ENCODE measurements around the gene DAPL1. TPM values are rescaled to one million over a fixed set of nuclear protein-coding genes. Genes with fewer than 3 reads are reported as not detected.
A peak's percentile ranks its signal among the peaks of the same experiment; 100 is the strongest.

The DAPL1 gene
- total and polyA plus RNA-seq, 8 donors = 2.6 to 47.3 (median 6.1) TPM

DNA sequence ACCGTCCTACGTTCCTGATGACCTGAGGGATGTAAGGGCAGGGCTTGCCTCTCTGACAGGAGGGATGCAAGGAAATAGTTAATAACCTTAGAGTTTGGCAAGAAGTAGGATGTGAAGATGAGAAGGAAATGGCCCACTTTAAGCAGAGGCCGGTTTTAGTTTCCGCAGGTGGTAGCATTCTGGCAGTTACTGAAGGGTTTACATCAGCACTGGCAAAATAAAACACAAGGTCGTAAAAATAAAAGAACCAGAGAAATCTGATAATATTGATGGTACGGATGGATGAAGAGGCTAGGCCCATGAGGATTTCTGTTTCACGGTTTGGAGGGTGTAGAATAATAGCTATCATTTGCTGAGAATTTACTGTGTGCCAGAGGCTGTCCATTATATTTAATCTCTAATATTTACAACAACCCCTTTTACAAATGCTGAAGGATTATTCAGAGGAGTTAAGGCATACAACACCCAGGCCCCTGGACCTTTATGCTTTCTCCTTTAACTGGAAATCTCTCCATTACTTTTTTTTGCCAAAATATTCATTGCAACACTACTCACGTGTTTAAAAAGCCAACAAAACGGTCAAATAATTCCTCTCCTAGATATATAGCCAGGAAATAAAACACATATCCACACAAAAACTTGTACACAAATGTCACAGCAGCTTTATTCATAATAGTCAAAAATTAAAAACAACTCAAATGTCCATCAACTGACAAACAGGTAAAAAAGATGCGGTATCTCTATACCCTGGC, 28.5 kb downstream of the DAPL1 start:
- Histone ChIP-seq H3K4me3 (no peak overlapping the region), H3K4me1 (peaks cover 0 to 10% (median 0%) of the 10 kb centered on the region in 3 donors), H3K27ac (no peak overlapping the region), H3K36me3 (no peaks in the 10 kb centered on the region), H3K9me3 (no peaks in the 10 kb centered on the region), H3K27me3 (no peaks in the 10 kb centered on the region)
- intact Hi-C loops (cut with DNase I) = no loop called here
- ATAC-seq (no peak), DNase-seq (no peak), FAIRE-seq (no peak)
- WGBS, 2 donors = 76 to 82% methylated on average over 10 of the region's 10 CpGs
- TF ChIP-seq, protein P1, sequence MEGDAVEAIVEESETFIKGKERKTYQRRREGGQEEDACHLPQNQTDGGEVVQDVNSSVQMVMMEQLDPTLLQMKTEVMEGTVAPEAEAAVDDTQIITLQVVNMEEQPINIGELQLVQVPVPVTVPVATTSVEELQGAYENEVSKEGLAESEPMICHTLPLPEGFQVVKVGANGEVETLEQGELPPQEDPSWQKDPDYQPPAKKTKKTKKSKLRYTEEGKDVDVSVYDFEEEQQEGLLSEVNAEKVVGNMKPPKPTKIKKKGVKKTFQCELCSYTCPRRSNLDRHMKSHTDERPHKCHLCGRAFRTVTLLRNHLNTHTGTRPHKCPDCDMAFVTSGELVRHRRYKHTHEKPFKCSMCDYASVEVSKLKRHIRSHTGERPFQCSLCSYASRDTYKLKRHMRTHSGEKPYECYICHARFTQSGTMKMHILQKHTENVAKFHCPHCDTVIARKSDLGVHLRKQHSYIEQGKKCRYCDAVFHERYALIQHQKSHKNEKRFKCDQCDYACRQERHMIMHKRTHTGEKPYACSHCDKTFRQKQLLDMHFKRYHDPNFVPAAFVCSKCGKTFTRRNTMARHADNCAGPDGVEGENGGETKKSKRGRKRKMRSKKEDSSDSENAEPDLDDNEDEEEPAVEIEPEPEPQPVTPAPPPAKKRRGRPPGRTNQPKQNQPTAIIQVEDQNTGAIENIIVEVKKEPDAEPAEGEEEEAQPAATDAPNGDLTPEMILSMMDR (IDR thresholded peaks at IDR 0.05) = no peak

- Histone ChIP-seq H3K27ac (no peak overlapping the region), H3K4me3 (no peak overlapping the region), H3K4me1 (peaks cover 0 to 15% (median 0%) of the 10 kb centered on the region in 3 donors), H3K36me3 (no peaks in the 10 kb centered on the region), H3K27me3 (no peaks in the 10 kb centered on the region), H3K9me3 (no peaks in the 10 kb centered on the region)
- TF ChIP-seq, protein P1 (IDR thresholded peaks at IDR 0.05) = no peak
- DNase-seq (no peak), FAIRE-seq (no peak), ATAC-seq (no peak)
- 85 to 94% methylated on average over 3 of the region's 3 CpGs for WGBS, 2 donors
- intact Hi-C loops (cut with DNase I) = no loop called here
These were observed 29.9 kb downstream of the DAPL1 start for GRCh38 chr2:158825021-158825420.

DNA sequence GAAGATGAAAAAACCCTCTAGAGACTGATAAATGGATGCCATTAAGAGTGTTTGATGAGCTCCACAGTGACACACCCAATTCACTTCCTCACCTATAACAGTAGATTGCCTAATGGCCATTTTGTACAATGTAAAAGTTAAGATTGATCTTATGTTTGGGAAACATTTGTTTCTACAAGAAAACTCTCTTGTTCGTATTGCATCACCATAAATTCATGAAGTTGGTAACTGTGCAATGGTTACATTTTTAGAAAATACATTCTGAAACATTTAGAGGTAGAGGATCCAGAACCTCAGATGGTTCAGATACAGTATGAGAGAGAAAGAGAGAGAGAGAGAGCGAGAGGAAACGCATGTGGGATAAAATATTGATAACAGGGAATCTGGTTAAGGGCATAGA, 31.8 kb downstream of the DAPL1 start:
- ATAC-seq (no peak), FAIRE-seq (no peak), DNase-seq (no peak)
- TF ChIP-seq, protein P1 (IDR thresholded peaks at IDR 0.05) = no peak
- Histone ChIP-seq H3K4me1 (peaks cover 0 to 15% (median 0%) of the 10 kb centered on the region in 3 donors), H3K36me3 (no peaks in the 10 kb centered on the region), H3K4me3 (no peak overlapping the region), H3K27ac (no peak overlapping the region), H3K27me3 (no peaks in the 10 kb centered on the region), H3K9me3 (no peaks in the 10 kb centered on the region)
- WGBS, 2 donors = 95 to 97% methylated on average over 3 of the region's 3 CpGs
- intact Hi-C loops (cut with DNase I) = no loop called here

GRCh38 chr2:158828378-158829164, 33.5 kb downstream of the DAPL1 start:
- no peaks in the 10 kb centered on the region for H3K27me3 ChIP-seq
- ATAC-seq (peak; percentile 63 to 86 (median 78)), DNase-seq (no peak), FAIRE-seq (no peak)
- WGBS, 2 donors = 35 to 38% methylated on average over 4 of the region's 4 CpGs
- intact Hi-C loops (cut with DNase I) = no loop called here
- H3K9me3 ChIP-seq = no peaks in the 10 kb centered on the region
- TF ChIP-seq, protein P1 (IDR thresholded peaks at IDR 0.05) = no peak
- H3K27ac ChIP-seq = peak overlapping the region in 3 of 4 donors; percentile 4 to 44 (median 40)
- H3K4me1 ChIP-seq = peaks cover 0 to 15% (median 0%) of the 10 kb centered on the region in 3 donors
- no peaks in the 10 kb centered on the region for H3K36me3 ChIP-seq
- H3K4me3 ChIP-seq = no peak overlapping the region

Data from pancreas (tissue), 10 donors.